ENCODE results near the gene KCNIP2. TPM values are rescaled to one million over a fixed set of nuclear protein-coding genes. Genes with fewer than 3 reads are reported as not detected.

Gene KCNIP2
- polyA plus RNA-seq, 3 donors from 2014 or later, result not detected

- Mint-ChIP-seq H3K27me3 (ENCODE audit: low read depth in 3 of 3) (peaks cover 11 to 22% (median 20%) of the 10 kb centered on the region in 3 donors), H3K36me3 (peaks cover 0 to 4% (median 0%) of the 10 kb centered on the region in 3 donors), H3K4me1 (peaks cover 27 to 40% of the 10 kb centered on the region in 2 donors), H3K9me3 (peaks cover 0 to 2% (median 0%) of the 10 kb centered on the region in 6 donors), H3K27ac (peak overlapping the region; percentile 85 to 98 (median 93)), H3K4me3 (peak overlapping the region; percentile 85 to 91 (median 88))
- DNase-seq, result peak; percentile 48 to 55 (median 48)
Measured at GRCh38 chr10:101829561-101830315, 13.9 kb downstream of the KCNIP2 start.

DNA sequence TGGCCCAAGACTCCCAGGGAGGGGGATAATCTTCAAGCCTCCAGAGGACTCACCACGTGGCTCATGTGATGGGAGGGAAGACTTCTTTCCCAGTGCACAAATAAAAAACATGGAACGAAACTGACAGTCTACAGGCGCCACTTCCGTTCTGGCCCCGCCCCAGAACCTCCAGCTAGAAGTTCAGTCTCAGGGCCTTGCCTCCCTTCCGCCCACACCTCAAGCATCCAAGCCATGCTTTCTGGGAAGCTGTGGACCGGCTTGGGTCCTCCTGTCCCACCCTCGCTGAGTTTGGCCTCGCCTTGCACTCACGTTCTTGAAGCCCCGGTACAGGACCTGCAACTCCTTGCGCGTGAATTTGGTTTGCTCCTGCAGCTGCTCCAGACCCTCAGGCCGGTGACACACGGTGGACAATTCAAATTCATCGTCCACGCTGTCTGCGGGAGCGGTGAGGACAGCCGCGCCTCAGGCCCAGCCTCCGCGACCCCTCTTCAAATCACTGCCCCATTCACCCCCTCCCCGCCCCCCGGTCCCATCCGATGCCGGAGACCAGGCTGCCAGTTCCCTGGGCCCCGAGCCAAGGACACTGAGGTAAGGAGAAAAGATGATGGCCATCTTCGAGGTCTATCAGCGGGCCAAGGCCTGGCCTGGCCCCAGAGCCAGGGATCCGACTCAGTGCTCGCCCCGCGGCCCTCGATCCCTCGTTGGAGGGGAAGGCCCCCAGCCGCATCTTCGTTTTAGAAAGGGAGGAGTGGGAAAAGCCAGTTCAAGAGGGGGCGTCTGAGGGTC, 14.6 kb downstream of the KCNIP2 start:
- H3K4me3 Mint-ChIP-seq, result peak overlapping the region in 1 of 5 donors; percentile 17
- peaks cover 0 to 4% (median 0%) of the 10 kb centered on the region in 3 donors for H3K36me3 Mint-ChIP-seq
- no peak overlapping the region for H3K27ac Mint-ChIP-seq
- peaks cover 25 to 37% of the 10 kb centered on the region in 2 donors for H3K4me1 Mint-ChIP-seq
- peaks cover 11 to 22% (median 20%) of the 10 kb centered on the region in 3 donors for H3K27me3 Mint-ChIP-seq (ENCODE audit: low read depth in 3 of 3)
- DNase-seq, result no peak
- peaks cover 0 to 2% (median 0%) of the 10 kb centered on the region in 6 donors for H3K9me3 Mint-ChIP-seq

GRCh38 chr10:101827919-101828600, 15.5 kb downstream of the KCNIP2 start:
- DNase-seq, result no peak
- Mint-ChIP-seq H3K36me3 (peaks cover 0 to 4% (median 0%) of the 10 kb centered on the region in 3 donors), H3K9me3 (peaks cover 0 to 2% (median 0%) of the 10 kb centered on the region in 6 donors), H3K27ac (peak overlapping the region in 3 of 6 donors; percentile 43 to 77 (median 62)), H3K4me3 (peak overlapping the region in 4 of 5 donors; percentile 10 to 60 (median 36)), H3K27me3 (ENCODE audit: low read depth in 3 of 3) (peaks cover 10 to 22% (median 18%) of the 10 kb centered on the region in 3 donors), H3K4me1 (peaks cover 21 to 34% of the 10 kb centered on the region in 2 donors)

DNA sequence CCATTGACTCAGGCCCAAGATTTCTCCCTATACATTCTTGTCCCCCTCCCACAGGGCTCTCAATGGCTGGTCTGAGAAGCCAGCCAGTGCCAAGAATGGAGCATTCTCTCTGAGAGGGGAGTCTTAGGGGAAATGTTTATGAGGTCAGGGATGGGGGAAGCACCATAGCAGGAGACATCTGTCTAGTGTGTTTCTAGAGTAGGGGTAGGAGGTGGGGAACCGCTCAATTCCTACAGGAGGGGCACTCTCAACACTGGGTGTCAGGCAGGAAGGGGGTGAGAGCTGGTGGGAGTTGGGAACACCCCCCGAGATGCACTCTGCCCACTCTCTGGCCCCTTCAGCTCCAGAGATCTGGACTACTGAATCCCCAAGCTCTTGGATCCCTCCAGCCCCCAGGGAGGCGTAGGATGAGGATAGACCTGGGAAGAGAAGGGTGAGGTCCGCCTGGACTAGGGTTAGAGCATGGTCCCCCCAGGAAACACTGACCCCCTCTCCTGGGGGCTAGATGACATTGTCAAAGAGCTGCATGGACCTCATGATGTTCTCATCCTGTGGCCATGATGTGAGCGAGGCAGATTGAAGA, 16.7 kb downstream of the KCNIP2 start:
- H3K36me3 Mint-ChIP-seq, result peaks cover 0 to 8% (median 0%) of the 10 kb centered on the region in 3 donors
- peak overlapping the region in 3 of 5 donors; percentile 1 to 60 (median 50) for H3K4me3 Mint-ChIP-seq
- peak overlapping the region in 1 of 6 donors; percentile 37 for H3K27ac Mint-ChIP-seq
- no peak for DNase-seq
- peaks cover 9 to 21% (median 18%) of the 10 kb centered on the region in 3 donors for H3K27me3 Mint-ChIP-seq (ENCODE audit: low read depth in 3 of 3)
- peaks cover 21 to 31% of the 10 kb centered on the region in 2 donors for H3K4me1 Mint-ChIP-seq
- H3K9me3 Mint-ChIP-seq, result peaks cover 0 to 2% (median 0%) of the 10 kb centered on the region in 6 donors

DNA sequence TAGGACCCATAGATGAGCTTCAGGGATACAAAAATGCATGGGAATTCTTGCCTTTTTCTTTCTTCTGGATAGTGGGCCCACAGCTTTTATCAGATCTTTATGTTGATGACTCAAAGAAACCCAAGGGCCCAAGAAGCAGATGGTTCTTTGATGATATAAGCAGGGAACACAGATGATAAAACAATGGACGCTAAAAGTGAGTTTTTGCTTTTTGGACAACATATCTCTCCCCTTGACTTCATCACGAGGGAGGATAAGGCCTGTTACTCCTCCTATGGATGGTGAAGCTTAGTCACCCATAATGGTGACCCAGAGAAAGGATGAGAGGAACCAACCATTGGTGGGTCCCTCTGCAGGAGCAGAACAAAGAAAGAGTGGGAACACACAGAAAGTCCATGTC, 18.9 kb downstream of the KCNIP2 start:
- H3K4me3 Mint-ChIP-seq, result no peak overlapping the region
- peaks cover 0 to 3% (median under 1%) of the 10 kb centered on the region in 3 donors for H3K27me3 Mint-ChIP-seq (ENCODE audit: low read depth in 3 of 3)
- H3K4me1 Mint-ChIP-seq, result peaks cover 2 to 17% of the 10 kb centered on the region in 2 donors
- no peak overlapping the region for H3K27ac Mint-ChIP-seq
- DNase-seq, result no peak
- no peaks in the 10 kb centered on the region for H3K9me3 Mint-ChIP-seq
- H3K36me3 Mint-ChIP-seq, result peaks cover 0 to 12% (median 0%) of the 10 kb centered on the region in 3 donors

DNA sequence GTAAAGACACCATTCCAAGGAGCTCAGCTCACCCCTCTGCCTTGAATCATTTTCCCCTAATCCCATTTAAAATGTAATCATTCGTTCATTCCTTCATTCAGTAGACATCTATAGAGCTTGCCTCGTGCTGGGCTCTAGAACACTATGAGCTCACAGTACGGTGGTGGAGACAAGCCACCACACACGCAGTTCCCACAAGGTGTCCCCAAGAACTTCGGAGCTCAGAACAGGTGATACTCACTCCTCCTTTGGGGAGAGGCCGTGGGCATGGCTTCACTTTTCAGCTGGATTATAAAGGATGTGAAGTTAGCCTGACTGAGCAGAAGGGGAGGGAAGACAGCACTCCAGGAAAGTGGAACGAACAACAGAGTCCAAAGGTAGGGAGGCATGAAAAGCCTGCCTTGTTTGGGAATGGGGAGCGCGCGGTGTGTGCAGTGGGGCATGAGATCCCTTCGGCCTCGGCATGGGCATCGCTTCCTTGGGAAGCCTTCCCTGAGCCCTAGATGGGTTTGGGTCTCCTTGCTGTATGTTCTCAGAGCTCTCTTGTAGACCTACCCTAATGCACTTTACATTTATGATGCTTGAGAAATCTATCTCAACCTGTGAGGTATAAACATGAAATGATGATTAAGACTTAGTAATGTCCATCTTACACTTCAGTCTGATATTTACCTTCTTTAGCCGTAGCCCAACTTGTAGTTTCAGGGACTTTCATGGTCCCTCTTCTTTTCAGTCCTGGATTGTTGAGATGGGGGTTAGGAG, 24.5 kb downstream of the KCNIP2 start:
- Mint-ChIP-seq H3K4me3 (peak overlapping the region; percentile 94 to 100 (median 98)), H3K27ac (peak overlapping the region; percentile 91 to 99 (median 95)), H3K36me3 (peaks cover 0 to 8% (median 0%) of the 10 kb centered on the region in 3 donors), H3K27me3 (ENCODE audit: low read depth in 3 of 3) (peaks cover 10 to 22% (median 14%) of the 10 kb centered on the region in 3 donors), H3K9me3 (no peaks in the 10 kb centered on the region), H3K4me1 (peaks cover 44 to 46% of the 10 kb centered on the region in 2 donors)
- no peak for DNase-seq

DNA sequence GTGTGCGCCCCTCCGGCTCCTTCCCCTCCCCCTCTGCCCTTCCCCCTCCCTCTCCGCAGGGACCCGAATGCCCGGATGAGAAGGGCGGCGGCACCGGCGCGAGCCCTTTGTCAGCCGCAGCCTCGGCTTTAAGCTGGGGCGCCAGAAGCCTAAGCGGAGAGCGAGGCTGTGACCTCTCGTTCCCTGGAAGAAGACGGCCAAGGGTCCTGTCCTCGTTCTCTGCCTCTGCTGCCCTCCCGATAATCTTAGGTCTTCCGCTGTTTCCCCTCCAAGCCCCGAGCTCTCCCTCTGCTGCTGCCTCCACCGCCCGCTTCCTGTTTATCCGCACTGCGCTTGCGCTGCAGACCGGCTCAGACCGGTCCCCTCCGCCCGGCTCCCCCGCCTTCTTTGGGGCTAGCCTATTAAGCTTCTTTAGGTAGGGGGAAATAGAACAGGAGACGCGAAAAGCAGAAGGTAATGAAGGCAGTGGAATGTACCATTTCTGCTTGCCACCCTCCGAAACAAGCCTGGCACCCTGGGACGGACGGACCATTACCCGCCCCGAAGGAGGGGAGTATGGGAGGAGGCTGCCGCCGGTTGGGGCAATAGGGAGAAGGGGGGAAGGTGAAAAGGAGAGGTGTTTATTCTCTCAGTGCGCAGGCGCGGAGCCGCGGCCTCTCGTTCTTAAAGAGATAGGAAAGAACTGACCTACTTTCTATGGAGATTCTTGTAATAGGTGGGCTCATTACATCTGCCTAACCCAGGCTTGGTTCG, 25.3 kb downstream of the KCNIP2 start, which contains the start of gene OGA:
Gene OGA, minus strand, starts transcription at position 326 of the 753 bp plus-strand sequence. CDS start 422 bp downstream, outside the sequence.
- Mint-ChIP-seq H3K4me1 (peaks cover 51 to 54% of the 10 kb centered on the region in 2 donors), H3K27me3 (ENCODE audit: low read depth in 3 of 3) (peaks cover 10 to 22% (median 14%) of the 10 kb centered on the region in 3 donors), H3K4me3 (peak within 1 kb of the TSS; percentile 94 to 100 (median 98)), H3K27ac (peak within 1 kb of the TSS; percentile 91 to 99 (median 95)), H3K36me3 (peaks cover 0 to 8% (median 0%) of the 10 kb centered on the region in 3 donors), H3K9me3 (no peaks in the 10 kb centered on the region)
- DNase-seq, result peak; percentile 98 to 99 (median 98)

DNA sequence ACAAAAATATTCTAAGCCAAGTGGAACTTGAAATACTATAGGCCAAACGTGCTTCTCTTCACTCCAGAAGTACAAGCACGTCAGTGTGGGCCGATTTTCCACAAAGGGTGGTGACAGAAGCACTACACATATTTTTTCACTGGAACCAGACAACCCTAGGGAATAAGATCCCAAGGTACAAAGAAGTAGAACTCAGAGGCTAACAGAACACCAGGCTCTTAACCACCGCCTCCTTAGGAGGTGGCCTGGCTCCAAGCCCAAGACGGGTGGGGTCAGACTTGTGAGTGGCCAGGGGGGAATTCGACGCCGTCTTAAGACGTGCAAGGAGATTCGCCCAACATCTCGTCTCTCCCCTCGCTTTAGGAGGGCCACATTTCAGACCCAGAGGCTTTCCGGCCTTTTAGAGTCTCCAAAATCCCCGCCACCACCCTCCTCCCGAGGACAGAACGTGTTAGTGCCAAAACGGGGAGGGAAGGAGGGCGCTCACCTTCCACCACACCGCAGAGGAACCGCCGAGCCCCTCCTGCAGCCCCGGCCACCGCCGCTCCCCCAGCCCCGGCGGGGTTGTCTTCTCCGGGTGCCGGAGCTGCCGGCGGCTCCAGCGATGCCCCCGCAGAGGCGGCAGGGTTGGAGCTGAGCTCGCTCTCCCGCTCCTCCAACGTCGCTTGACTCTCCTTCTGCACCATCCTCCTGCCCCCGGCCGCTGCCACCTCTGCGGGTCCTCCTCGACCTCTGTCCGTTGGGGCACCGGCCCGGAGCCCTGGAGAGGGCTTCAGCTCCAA, 26.1 kb downstream of the KCNIP2 start:
- peak overlapping the region; percentile 91 to 99 (median 95) for H3K27ac Mint-ChIP-seq
- peaks cover 0 to 6% (median 2%) of the 10 kb centered on the region in 3 donors for H3K36me3 Mint-ChIP-seq
- H3K9me3 Mint-ChIP-seq, result no peaks in the 10 kb centered on the region
- no peak for DNase-seq
- H3K4me1 Mint-ChIP-seq, result peaks cover 59 to 61% of the 10 kb centered on the region in 2 donors
- peaks cover 10 to 22% (median 14%) of the 10 kb centered on the region in 3 donors for H3K27me3 Mint-ChIP-seq (ENCODE audit: low read depth in 3 of 3)
- H3K4me3 Mint-ChIP-seq, result peak overlapping the region; percentile 94 to 100 (median 98)

DNA sequence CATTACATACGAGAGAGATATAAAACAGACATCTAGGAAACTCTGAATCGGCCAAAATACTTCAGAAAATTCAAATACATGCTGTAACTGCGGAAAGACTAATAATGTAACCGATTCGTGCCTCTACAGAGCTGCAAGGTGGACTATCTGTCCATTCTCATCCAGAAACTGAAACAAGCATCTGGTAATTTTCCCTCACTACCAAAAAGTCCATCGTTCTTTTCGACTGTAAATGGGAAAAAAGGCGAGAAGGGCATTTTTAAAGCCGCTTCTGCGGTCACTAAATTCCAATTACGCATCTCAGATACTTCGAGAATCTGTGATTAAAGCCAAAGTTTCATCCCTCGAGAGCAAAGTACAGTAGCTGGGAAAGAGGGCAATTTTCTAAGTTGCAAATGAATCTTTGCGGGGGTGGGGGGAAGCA, 26.7 kb downstream of the KCNIP2 start:
- Mint-ChIP-seq H3K9me3 (no peaks in the 10 kb centered on the region), H3K36me3 (peaks cover 0 to 4% (median 3%) of the 10 kb centered on the region in 3 donors), H3K27ac (peak overlapping the region; percentile 70 to 99 (median 88)), H3K4me1 (peaks cover 64 to 65% of the 10 kb centered on the region in 2 donors), H3K4me3 (peak overlapping the region; percentile 94 to 100 (median 98)), H3K27me3 (ENCODE audit: low read depth in 3 of 3) (peaks cover 10 to 22% (median 14%) of the 10 kb centered on the region in 3 donors)
- no peak for DNase-seq

DNA sequence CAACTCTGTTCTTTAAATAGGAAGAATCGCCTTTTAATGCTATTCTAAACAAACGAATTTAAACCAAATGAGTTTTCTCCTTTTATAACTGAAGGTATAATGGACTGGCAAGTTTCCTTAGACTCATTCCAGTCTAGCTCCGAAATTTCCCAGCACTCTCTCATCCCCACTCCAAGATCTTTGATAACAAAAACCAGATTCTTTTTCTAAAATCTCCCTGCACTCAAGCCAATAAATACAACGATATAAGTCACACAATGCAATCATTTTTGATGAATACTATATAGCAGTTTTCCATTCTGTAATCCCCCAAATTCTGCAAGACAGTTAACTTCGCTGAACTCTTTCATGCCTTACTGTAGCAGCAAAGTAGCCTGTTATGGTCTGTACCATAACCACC, 27.2 kb downstream of the KCNIP2 start:
- H3K4me3 Mint-ChIP-seq, result peak overlapping the region; percentile 94 to 100 (median 98)
- peaks cover 10 to 22% (median 14%) of the 10 kb centered on the region in 3 donors for H3K27me3 Mint-ChIP-seq (ENCODE audit: low read depth in 3 of 3)
- H3K27ac Mint-ChIP-seq, result peak overlapping the region; percentile 12 to 95 (median 85)
- peaks cover 0 to 5% (median 0%) of the 10 kb centered on the region in 3 donors for H3K36me3 Mint-ChIP-seq
- peaks cover 63 to 70% of the 10 kb centered on the region in 2 donors for H3K4me1 Mint-ChIP-seq
- no peak for DNase-seq
- H3K9me3 Mint-ChIP-seq, result no peaks in the 10 kb centered on the region

Measured in immature natural killer cell (primary cell).